ENCODE measurements around the gene FBXW11. TPM values are rescaled to one million over a fixed set of nuclear protein-coding genes. Genes with fewer than 3 reads are reported as not detected.
"Not testable (repeated sequence)": the region's sequence is repeated elsewhere in the genome, so short reads cannot be mapped to it uniquely, and the experiment has no call there.

Gene FBXW11
- total RNA-seq, 2 donors from 2014 or later, result 50.3 to 55.4 TPM

- ATAC-seq (no peak), DNase-seq (no peak)
- intact Hi-C loops (cut with DNase I), result loop anchor here in 1 of 2 donors (10.0 kb wide), 1 partner anchor 277 kb away; no protein-coding TSS in a partner anchor
Observed at GRCh38 chr5:171901764-171902163, 104.7 kb downstream of the FBXW11 start.

GRCh38 chr5:171899792-171900191 lies 106.6 kb downstream of the FBXW11 start:
- intact Hi-C loops (cut with DNase I), result loop anchor here in 1 of 2 donors (10.0 kb wide), 1 partner anchor 275 kb away; no protein-coding TSS in a partner anchor
- no peak for DNase-seq
- ATAC-seq, result no peak

- no peak for ATAC-seq
- intact Hi-C loops (cut with DNase I), result no loop called here
Observed at GRCh38 chr5:171898879-171899278, 107.6 kb downstream of the FBXW11 start.

GRCh38 chr5:171898386-171898785 lies 108.1 kb downstream of the FBXW11 start:
- intact Hi-C loops (cut with DNase I), result no loop called here

More at GRCh38 chr5:171898879-171899278, 107.6 kb downstream of the FBXW11 start:
- no peak for DNase-seq

GRCh38 chr5:171897231-171897630 lies 109.2 kb downstream of the FBXW11 start:
- DNase-seq, result no peak
- ATAC-seq, result no peak
- intact Hi-C loops (cut with DNase I), result no loop called here

More at GRCh38 chr5:171898386-171898785, 108.1 kb downstream of the FBXW11 start:
- DNase-seq (no peak), ATAC-seq (no peak)

- ATAC-seq (no peak), DNase-seq (no peak)
- intact Hi-C loops (cut with DNase I), result no loop called here
Observed at GRCh38 chr5:171895081-171895480, 111.4 kb downstream of the FBXW11 start.

GRCh38 chr5:171893290-171893886 lies 113.0 kb downstream of the FBXW11 start:
- peak in 1 of 2 donors; percentile 38 for ATAC-seq
- no peak for DNase-seq
- intact Hi-C loops (cut with DNase I), result no loop called here

GRCh38 chr5:171891595-171891994 lies 114.8 kb downstream of the FBXW11 start:
- intact Hi-C loops (cut with DNase I), result no loop called here
- ATAC-seq, result no peak
- no peak for DNase-seq

GRCh38 chr5:171891150-171891549 lies 115.3 kb downstream of the FBXW11 start:
- ATAC-seq (peak in 1 of 2 donors; percentile 9), DNase-seq (no peak)
- intact Hi-C loops (cut with DNase I), result no loop called here

- intact Hi-C loops (cut with DNase I), result no loop called here
- ATAC-seq (peak; percentile 74 to 81), DNase-seq (peak; percentile 29)
Observed at GRCh38 chr5:171888051-171888481, 118.4 kb downstream of the FBXW11 start.

GRCh38 chr5:171886037-171886436 lies 120.4 kb downstream of the FBXW11 start:
- ATAC-seq; DNase-seq; intact Hi-C loops (cut with DNase I): not testable (repeated sequence)

GRCh38 chr5:171882118-171882517 lies 124.3 kb downstream of the FBXW11 start:
- ATAC-seq (no peak), DNase-seq (no peak)
- intact Hi-C loops (cut with DNase I), result no loop called here

GRCh38 chr5:171874234-171874633 lies 132.2 kb downstream of the FBXW11 start:
- DNase-seq (no peak), ATAC-seq (peak in 1 of 2 donors; percentile 61)
- intact Hi-C loops (cut with DNase I), result no loop called here

- ATAC-seq (no peak), DNase-seq (no peak)
Observed at GRCh38 chr5:171872666-171873065, 133.8 kb downstream of the FBXW11 start.

GRCh38 chr5:171871711-171872110 lies 134.7 kb downstream of the FBXW11 start:
- intact Hi-C loops (cut with DNase I), result no loop called here
- ATAC-seq, result no peak
- no peak for DNase-seq

More at GRCh38 chr5:171872666-171873065, 133.8 kb downstream of the FBXW11 start:
- intact Hi-C loops (cut with DNase I), result no loop called here

- no peak for ATAC-seq
- intact Hi-C loops (cut with DNase I), result no loop called here
Observed at GRCh38 chr5:171869956-171870355, 136.5 kb downstream of the FBXW11 start.

GRCh38 chr5:171868236-171868635 lies 138.2 kb downstream of the FBXW11 start:
- DNase-seq (no peak), ATAC-seq (no peak)
- intact Hi-C loops (cut with DNase I), result no loop called here

More at GRCh38 chr5:171869956-171870355, 136.5 kb downstream of the FBXW11 start:
- DNase-seq, result no peak

- intact Hi-C loops (cut with DNase I), result no loop called here
- no peak for DNase-seq
- peak in 1 of 2 donors; percentile 63 for ATAC-seq
Observed at GRCh38 chr5:171867786-171868185, 138.7 kb downstream of the FBXW11 start.

- no peak for ATAC-seq
- intact Hi-C loops (cut with DNase I), result no loop called here
- no peak for DNase-seq
Observed at GRCh38 chr5:171865471-171865870, 141.0 kb downstream of the FBXW11 start.

GRCh38 chr5:171863935-171864334 lies 142.5 kb downstream of the FBXW11 start:
- DNase-seq (no peak), ATAC-seq (peak in 1 of 2 donors; percentile 74)
- intact Hi-C loops (cut with DNase I), result no loop called here

GRCh38 chr5:171862624-171863023 lies 143.8 kb downstream of the FBXW11 start:
- DNase-seq, result no peak
- intact Hi-C loops (cut with DNase I), result no loop called here
- no peak for ATAC-seq
